GM12878 (cell line): ENCODE data around the gene ARHGAP6. TPM values are rescaled to one million over a fixed set of nuclear protein-coding genes. Genes with fewer than 3 reads are reported as not detected.
A peak's percentile ranks its signal among the peaks of the same experiment; 100 is the strongest.

Source experiments
- ATAC-seq: fragments of 200-7000 bp; cut with Tn5 transposase; 3 replicates; pipeline ENCODE4 v1.9.1; 2020; ENCODE audit warnings: mild to moderate bottlenecking, moderate library complexity
- BruUV-seq: library from RNA; stranded (reverse); fragments of 400-500 nt; replicated peaks from 2 replicates; lab custom pipeline; 2021; lab: Mats Ljungman, UMichigan
- CTCF ChIA-PET: fragments of 300-600 bp; sonication (Branson Sonifier 250); formaldehyde crosslinking; extraction: SDS; loops from one replicate; lab custom pipeline; 2021; ENCODE audit warnings: inconsistent platforms; lab: Yijun Ruan, JAX
- POLR2A ChIA-PET: fragments of 350-600 bp; formaldehyde crosslinking; extraction: SDS; loops from one replicate; lab custom pipeline; 2021; ENCODE audit warnings: inconsistent platforms; lab: Charles Lee
- RAD21 ChIA-PET: fragments of 300-600 bp; sonication (Branson Sonifier 250); formaldehyde crosslinking; loops from one replicate; lab custom pipeline; 2023; ENCODE audit warnings: antibody characterized with exemption; ENCODE audit not compliant: unreplicated experiment; lab: Charles Lee
- SMC1A ChIA-PET: fragments of 300-600 bp; sonication (Branson Sonifier 250); formaldehyde crosslinking; loops from one replicate; lab custom pipeline; 2023; ENCODE audit not compliant: unreplicated experiment, uncharacterized antibody; lab: Charles Lee
- DNase-seq: peaks from one replicate; pipeline ENCODE4 v3.0.0-alpha.2; 2011; ENCODE audit warnings: low read depth, low spot score
- FAIRE-seq: peaks from 3 replicates; lab custom pipeline; 2011; peaks lifted over from hg19 to GRCh38; lab: Jason Lieb, UNC
- H2AFZ ChIP-seq: 2 replicates; pipeline ENCODE4 v1.6.0; 2011; ENCODE audit warnings: low read depth, low read length, control low read depth; ENCODE audit not compliant: control insufficient read depth
- H3K27ac ChIP-seq: 2 replicates; pipeline ENCODE4 v1.5.1; 2011; ENCODE audit warnings: control low read depth; ENCODE audit not compliant: control insufficient read depth, insufficient read depth
- H3K27me3 ChIP-seq, 2 experiments: replicated peaks in 1 of 2; 2 replicates each; pipeline versions ENCODE4 v1.6.0 to v1.6.1; 2011; ENCODE audit warnings: low read length in 1 of 2; ENCODE audit not compliant: control insufficient read depth in 2 of 2, insufficient read depth in 2 of 2
- H3K36me3 ChIP-seq, 2 experiments: 2 replicates each; pipeline ENCODE4 v1.5.1; 2011; ENCODE audit warnings: low read length in 1 of 2; ENCODE audit not compliant: control insufficient read depth in 2 of 2, insufficient read depth in 2 of 2
- H3K4me1 ChIP-seq: 2 replicates; pipeline ENCODE4 v1.6.1; 2011; ENCODE audit warnings: mild to moderate bottlenecking, low read length, moderate library complexity, mixed read lengths; ENCODE audit not compliant: control insufficient read depth, insufficient read depth
- H3K4me2 ChIP-seq: 2 replicates; pipeline ENCODE4 v1.6.0; 2011; ENCODE audit warnings: control low read depth; ENCODE audit not compliant: control insufficient read depth, insufficient read depth
- H3K4me3 ChIP-seq: fragments of 200-600 bp; sonication (generic); 2 replicates; pipeline ENCODE4 v1.5.1; 2016
- H3K79me2 ChIP-seq: 2 replicates; pipeline ENCODE4 v1.6.0; 2011; ENCODE audit warnings: low read length; ENCODE audit not compliant: control insufficient read depth, insufficient read depth
- H3K9ac ChIP-seq: 2 replicates; pipeline ENCODE4 v1.8.0; 2011; ENCODE audit warnings: low read length, control low read depth, mixed read lengths; ENCODE audit not compliant: control insufficient read depth, insufficient read depth
- H3K9me3 ChIP-seq: replicated peaks from 3 replicates; pipeline ENCODE4 v1.5.1; 2011; ENCODE audit warnings: mild to moderate bottlenecking, low read length; ENCODE audit not compliant: control insufficient read depth, insufficient read depth
- H4K20me1 ChIP-seq: 2 replicates; pipeline ENCODE4 v1.6.0; 2011; ENCODE audit not compliant: control insufficient read depth, insufficient read depth
- CTCF ChIP-seq, 3 experiments: IDR thresholded peaks in 2 of 3; conservative IDR thresholded peaks in 1 of 3; 2 replicates each; pipeline ENCODE4 v1.5.1; 2011; ENCODE audit warnings: low read depth in 3 of 3, low read length in 3 of 3, mild to moderate bottlenecking in 3 of 3, control low read depth in 2 of 3, moderate library complexity in 2 of 3, inconsistent platforms in 1 of 3, mixed read lengths in 1 of 3; ENCODE audit not compliant: control insufficient read depth in 2 of 3, insufficient read depth in 1 of 3; ENCODE audit errors: extremely low read depth in 1 of 3
- HCFC1 ChIP-seq: fragments of 150-350 bp; IDR thresholded peaks from 2 replicates; pipeline ENCODE4 v1.6.1; 2014; ENCODE audit warnings: low read length
- MYC ChIP-seq: IDR thresholded peaks from 2 replicates; pipeline ENCODE4 v1.6.1; 2011; ENCODE audit warnings: mild to moderate bottlenecking, low read length, moderate library complexity, inconsistent platforms; ENCODE audit not compliant: insufficient read depth, insufficient replicate concordance, insufficient read length, severe bottlenecking
- SMC3 ChIP-seq: IDR thresholded peaks from 2 replicates; pipeline ENCODE4 v1.6.1; 2011; ENCODE audit warnings: low read length, improper control_type of control experiment, borderline replicate concordance
- TAF1 ChIP-seq: IDR thresholded peaks from 2 replicates; pipeline ENCODE4 v1.6.1; 2011; ENCODE audit warnings: mild to moderate bottlenecking, low read depth, low read length, borderline replicate concordance
- ZNF274 ChIP-seq: IDR thresholded peaks from one replicate; pipeline ENCODE4 v1.8.0; 2011; ENCODE audit not compliant: insufficient read length, insufficient read depth
- WGBS: methylation state at CpG from one replicate; pipeline ENCODE4 v1.1.6; 2016; ENCODE audit warnings: low lambda C conversion rate; ENCODE audit not compliant: insufficient replicate concordance, insufficient coverage; ENCODE audit errors: missing lambda C conversion rate; 5-methylcytosine and 5-hydroxymethylcytosine counted together
- in situ Hi-C: fragments of 300-500 bp; cut with MboI; formaldehyde crosslinking; loops from 9 replicates; pipeline ENCODE4 v1.14.3; 2018; ENCODE audit warnings: mixed read lengths
- intact Hi-C: fragments of 100-400 bp; cut with micrococcal nuclease; formaldehyde crosslinking; loops from one replicate; pipeline ENCODE4 v1.14.2; 2022; ENCODE audit not compliant: unreplicated experiment
- polyA plus RNA-seq, 11 experiments: library from polyadenylated mRNA; depleted of rRNA in 4 of 11; unstranded in 6 of 11; stranded (reverse) in 5 of 11; fragments of >200 nt; fragmentation: Nextera tagmentation in 4 of 11; fragmentation: Illumina TruSeq in 1 of 11; extraction: Ambion mirVana in 4 of 11; extraction: Trizol in 1 of 11; gene quantifications; 1 replicate in 1 of 11; 2 replicates in 10 of 11; pipeline versions ENCODE4 v1.2.1 to v1.2.3, GENCODE V29; 2011 to 2016; ENCODE audit warnings: inconsistent platforms in 2 of 11, missing spikeins in 2 of 11, low read depth in 1 of 11
- total RNA-seq, 4 experiments: library from RNA; depleted of rRNA in 3 of 4; stranded (reverse); fragments of >200 nt in 3 of 4; fragmentation: Illumina TruSeq in 1 of 4; extraction: Trizol in 1 of 4; gene quantifications; 2 replicates each; pipeline versions ENCODE4 v1.2.1 to v1.2.3, GENCODE V29; 2013 to 2021
- TF ChIP-seq, protein P1 (sequence below): fragments of 450-650 bp; IDR thresholded peaks from 2 replicates; pipeline ENCODE4 v1.6.1; 2016; ENCODE audit warnings: mild to moderate bottlenecking
- TF ChIP-seq, protein P2 (sequence below): fragments of 450-650 bp; formaldehyde crosslinking; IDR thresholded peaks from 2 replicates; pipeline ENCODE4 v1.5.0; 2022; ENCODE audit warnings: mild to moderate bottlenecking, missing genetic modification characterization
- TF ChIP-seq, protein P3 (sequence below): IDR thresholded peaks from 2 replicates; pipeline ENCODE4 v1.6.1; 2011; ENCODE audit warnings: borderline replicate concordance, low read depth, mild to moderate bottlenecking, moderate library complexity, low read length; ENCODE audit not compliant: insufficient read depth, poor library complexity, severe bottlenecking
- TF ChIP-seq, protein P4 (sequence below): fragments of 450-650 bp; IDR thresholded peaks from 2 replicates; pipeline ENCODE4 v1.6.1; 2017; ENCODE audit warnings: borderline replicate concordance

The ARHGAP6 gene
- total and polyA plus RNA-seq, 10 of the 15 experiments (the other 5 are each of a cell fraction or from before 2014, with no cell fraction given) = 0.20 to 1.8 (median 0.76) TPM

DNA sequence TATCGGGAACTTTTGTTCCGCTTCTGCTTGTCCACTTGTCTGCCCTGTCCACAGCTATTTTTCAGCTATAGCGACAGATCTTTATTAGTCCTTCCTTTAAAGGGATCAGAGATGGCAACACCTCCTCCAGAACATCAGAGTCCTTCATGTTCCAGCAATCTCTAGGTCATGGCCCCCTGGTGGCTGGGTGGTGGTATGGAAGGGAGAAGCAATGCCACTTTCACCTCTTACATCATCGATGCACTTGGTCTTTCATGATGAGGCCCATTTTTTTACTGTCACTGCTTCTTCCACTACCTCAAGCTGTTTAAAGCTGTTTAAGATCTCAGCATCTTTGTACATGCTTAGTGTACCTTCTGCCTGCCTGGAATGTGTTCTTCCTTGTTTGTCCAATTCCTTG is 106.7 kb downstream of the ARHGAP6 start:
- Histone ChIP-seq H3K4me2 (no peak overlapping the region), H3K4me1 (no peaks in the 10 kb centered on the region), H3K79me2 (no peaks in the 10 kb centered on the region), H3K4me3 (no peak overlapping the region), H3K27ac (no peak overlapping the region), H3K9ac (no peak overlapping the region), H3K27me3 (no peaks in the 10 kb centered on the region), H3K36me3 (no peaks in the 10 kb centered on the region), H2AFZ (no peak overlapping the region), H4K20me1 (no peaks in the 10 kb centered on the region), H3K9me3 (no peaks in the 10 kb centered on the region)
- DNase-seq = no peak
- POLR2A ChIA-PET = interaction anchor here (0.6 kb wide), 2 partner anchors 23 to 613 kb away, joined by 6 to 7 read pairs; no protein-coding TSS in a partner anchor
- SMC1A ChIA-PET = interaction anchor here (0.9 to 2.6 kb wide), 2 partner anchors 14 to 18 kb away, joined by 3 to 14 read pairs; no protein-coding TSS in a partner anchor
- intact Hi-C loops = no loop called here
- TF ChIP-seq, protein P1, sequence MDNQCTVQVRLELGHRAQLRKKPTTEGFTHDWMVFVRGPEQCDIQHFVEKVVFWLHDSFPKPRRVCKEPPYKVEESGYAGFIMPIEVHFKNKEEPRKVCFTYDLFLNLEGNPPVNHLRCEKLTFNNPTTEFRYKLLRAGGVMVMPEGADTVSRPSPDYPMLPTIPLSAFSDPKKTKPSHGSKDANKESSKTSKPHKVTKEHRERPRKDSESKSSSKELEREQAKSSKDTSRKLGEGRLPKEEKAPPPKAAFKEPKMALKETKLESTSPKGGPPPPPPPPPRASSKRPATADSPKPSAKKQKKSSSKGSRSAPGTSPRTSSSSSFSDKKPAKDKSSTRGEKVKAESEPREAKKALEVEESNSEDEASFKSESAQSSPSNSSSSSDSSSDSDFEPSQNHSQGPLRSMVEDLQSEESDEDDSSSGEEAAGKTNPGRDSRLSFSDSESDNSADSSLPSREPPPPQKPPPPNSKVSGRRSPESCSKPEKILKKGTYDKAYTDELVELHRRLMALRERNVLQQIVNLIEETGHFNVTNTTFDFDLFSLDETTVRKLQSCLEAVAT = no peak
- TF ChIP-seq, protein P2, sequence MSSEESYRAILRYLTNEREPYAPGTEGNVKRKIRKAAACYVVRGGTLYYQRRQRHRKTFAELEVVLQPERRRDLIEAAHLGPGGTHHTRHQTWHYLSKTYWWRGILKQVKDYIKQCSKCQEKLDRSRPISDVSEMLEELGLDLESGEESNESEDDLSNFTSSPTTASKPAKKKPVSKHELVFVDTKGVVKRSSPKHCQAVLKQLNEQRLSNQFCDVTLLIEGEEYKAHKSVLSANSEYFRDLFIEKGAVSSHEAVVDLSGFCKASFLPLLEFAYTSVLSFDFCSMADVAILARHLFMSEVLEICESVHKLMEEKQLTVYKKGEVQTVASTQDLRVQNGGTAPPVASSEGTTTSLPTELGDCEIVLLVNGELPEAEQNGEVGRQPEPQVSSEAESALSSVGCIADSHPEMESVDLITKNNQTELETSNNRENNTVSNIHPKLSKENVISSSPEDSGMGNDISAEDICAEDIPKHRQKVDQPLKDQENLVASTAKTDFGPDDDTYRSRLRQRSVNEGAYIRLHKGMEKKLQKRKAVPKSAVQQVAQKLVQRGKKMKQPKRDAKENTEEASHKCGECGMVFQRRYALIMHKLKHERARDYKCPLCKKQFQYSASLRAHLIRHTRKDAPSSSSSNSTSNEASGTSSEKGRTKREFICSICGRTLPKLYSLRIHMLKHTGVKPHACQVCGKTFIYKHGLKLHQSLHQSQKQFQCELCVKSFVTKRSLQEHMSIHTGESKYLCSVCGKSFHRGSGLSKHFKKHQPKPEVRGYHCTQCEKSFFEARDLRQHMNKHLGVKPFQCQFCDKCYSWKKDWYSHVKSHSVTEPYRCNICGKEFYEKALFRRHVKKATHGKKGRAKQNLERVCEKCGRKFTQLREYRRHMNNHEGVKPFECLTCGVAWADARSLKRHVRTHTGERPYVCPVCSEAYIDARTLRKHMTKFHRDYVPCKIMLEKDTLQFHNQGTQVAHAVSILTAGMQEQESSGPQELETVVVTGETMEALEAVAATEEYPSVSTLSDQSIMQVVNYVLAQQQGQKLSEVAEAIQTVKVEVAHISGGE = no peak
- TF ChIP-seq MYC (no peak), CTCF (IDR thresholded peaks at IDR 0.05 in 2 of 3, conservative IDR thresholded peaks at IDR 0.05 in 1 of 3; ENCODE audit: control insufficient read depth in 2 of 3, extremely low read depth in 1 of 3, insufficient read depth in 1 of 3, low read depth in 3 of 3, low read length in 3 of 3) (peak; percentile 29 to 70 (median 68)), TAF1 (no peak), ZNF274 (no peak), SMC3 (peak; percentile 20; the same call in 1 of the 2 replicates), HCFC1 (no peak)
- TF ChIP-seq, protein P3, sequence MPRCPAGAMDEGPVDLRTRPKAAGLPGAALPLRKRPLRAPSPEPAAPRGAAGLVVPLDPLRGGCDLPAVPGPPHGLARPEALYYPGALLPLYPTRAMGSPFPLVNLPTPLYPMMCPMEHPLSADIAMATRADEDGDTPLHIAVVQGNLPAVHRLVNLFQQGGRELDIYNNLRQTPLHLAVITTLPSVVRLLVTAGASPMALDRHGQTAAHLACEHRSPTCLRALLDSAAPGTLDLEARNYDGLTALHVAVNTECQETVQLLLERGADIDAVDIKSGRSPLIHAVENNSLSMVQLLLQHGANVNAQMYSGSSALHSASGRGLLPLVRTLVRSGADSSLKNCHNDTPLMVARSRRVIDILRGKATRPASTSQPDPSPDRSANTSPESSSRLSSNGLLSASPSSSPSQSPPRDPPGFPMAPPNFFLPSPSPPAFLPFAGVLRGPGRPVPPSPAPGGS = no peak
- TF ChIP-seq, protein P4, sequence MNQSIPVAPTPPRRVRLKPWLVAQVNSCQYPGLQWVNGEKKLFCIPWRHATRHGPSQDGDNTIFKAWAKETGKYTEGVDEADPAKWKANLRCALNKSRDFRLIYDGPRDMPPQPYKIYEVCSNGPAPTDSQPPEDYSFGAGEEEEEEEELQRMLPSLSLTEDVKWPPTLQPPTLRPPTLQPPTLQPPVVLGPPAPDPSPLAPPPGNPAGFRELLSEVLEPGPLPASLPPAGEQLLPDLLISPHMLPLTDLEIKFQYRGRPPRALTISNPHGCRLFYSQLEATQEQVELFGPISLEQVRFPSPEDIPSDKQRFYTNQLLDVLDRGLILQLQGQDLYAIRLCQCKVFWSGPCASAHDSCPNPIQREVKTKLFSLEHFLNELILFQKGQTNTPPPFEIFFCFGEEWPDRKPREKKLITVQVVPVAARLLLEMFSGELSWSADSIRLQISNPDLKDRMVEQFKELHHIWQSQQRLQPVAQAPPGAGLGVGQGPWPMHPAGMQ = no peak
- no TSS peak for BruUV-seq
- CTCF ChIA-PET = interaction anchor here (0.7 to 2.4 kb wide), 7 partner anchors 9 to 70 kb away, joined by 3 to 9 read pairs (median 4); no protein-coding TSS in a partner anchor
- ATAC-seq = peak; percentile 81
- RAD21 ChIA-PET = no interaction called here
- no peak for FAIRE-seq
- whole genome bisulfite sequencing = 71% methylated on average over 4 of the region's 4 CpGs
- in situ Hi-C loops = no loop called here
